Epithelial cell of proximal tubule (primary cell): Measurements from ENCODE around the gene CISH. TPM values are rescaled to one million over a fixed set of nuclear protein-coding genes. Genes with fewer than 3 reads are reported as not detected.
A peak's percentile ranks its signal among the peaks of the same experiment; 100 is the strongest.

ENCODE experiments used
- DNase-seq: peaks from one replicate; pipeline ENCODE4 v3.0.0-alpha.2; 2011; ENCODE audit warnings: low read depth
- H3K4me3 ChIP-seq: 2 replicates; pipeline ENCODE4 v1.5.1; 2011; ENCODE audit warnings: low read depth, mild to moderate bottlenecking, low read length
- total RNA-seq: library from RNA; depleted of rRNA; stranded (reverse); fragments of >200 nt; gene quantifications from 2 replicates; pipeline ENCODE4 v1.2.3, GENCODE V29; 2015
- TF ChIP-seq, protein P1 (sequence below): conservative IDR thresholded peaks from 2 replicates; pipeline ENCODE4 v1.5.1; 2012; ENCODE audit warnings: low read depth, mild to moderate bottlenecking, low read length

Gene CISH
- total RNA-seq, 1 donor from 2014 or later: 1.8 TPM

DNA sequence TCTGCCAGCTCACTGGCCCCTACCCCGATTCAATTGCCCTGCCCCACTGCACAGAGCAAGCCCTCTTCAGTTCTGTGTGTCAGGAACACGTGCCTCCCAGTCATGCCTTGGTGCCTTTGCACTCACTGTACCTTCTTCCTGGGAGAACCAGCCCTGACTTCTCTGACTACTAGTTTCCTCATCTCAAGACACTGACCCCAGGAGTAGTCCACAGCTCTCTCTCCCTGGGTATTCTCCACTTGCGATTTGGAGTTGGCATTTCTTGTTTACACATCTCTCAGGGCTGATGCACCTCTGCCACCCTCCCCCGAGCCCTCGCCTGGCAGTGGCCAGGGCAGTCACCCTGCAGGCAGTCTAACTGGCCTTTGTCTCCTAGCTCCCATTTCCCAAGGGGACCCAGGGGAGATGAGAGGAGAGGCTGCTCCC is 5.7 kb downstream of the CISH start:
- H3K4me3 ChIP-seq: no peak overlapping the region
- peak; percentile 80 for DNase-seq
- TF ChIP-seq, protein P1, sequence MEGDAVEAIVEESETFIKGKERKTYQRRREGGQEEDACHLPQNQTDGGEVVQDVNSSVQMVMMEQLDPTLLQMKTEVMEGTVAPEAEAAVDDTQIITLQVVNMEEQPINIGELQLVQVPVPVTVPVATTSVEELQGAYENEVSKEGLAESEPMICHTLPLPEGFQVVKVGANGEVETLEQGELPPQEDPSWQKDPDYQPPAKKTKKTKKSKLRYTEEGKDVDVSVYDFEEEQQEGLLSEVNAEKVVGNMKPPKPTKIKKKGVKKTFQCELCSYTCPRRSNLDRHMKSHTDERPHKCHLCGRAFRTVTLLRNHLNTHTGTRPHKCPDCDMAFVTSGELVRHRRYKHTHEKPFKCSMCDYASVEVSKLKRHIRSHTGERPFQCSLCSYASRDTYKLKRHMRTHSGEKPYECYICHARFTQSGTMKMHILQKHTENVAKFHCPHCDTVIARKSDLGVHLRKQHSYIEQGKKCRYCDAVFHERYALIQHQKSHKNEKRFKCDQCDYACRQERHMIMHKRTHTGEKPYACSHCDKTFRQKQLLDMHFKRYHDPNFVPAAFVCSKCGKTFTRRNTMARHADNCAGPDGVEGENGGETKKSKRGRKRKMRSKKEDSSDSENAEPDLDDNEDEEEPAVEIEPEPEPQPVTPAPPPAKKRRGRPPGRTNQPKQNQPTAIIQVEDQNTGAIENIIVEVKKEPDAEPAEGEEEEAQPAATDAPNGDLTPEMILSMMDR: no peak

DNA sequence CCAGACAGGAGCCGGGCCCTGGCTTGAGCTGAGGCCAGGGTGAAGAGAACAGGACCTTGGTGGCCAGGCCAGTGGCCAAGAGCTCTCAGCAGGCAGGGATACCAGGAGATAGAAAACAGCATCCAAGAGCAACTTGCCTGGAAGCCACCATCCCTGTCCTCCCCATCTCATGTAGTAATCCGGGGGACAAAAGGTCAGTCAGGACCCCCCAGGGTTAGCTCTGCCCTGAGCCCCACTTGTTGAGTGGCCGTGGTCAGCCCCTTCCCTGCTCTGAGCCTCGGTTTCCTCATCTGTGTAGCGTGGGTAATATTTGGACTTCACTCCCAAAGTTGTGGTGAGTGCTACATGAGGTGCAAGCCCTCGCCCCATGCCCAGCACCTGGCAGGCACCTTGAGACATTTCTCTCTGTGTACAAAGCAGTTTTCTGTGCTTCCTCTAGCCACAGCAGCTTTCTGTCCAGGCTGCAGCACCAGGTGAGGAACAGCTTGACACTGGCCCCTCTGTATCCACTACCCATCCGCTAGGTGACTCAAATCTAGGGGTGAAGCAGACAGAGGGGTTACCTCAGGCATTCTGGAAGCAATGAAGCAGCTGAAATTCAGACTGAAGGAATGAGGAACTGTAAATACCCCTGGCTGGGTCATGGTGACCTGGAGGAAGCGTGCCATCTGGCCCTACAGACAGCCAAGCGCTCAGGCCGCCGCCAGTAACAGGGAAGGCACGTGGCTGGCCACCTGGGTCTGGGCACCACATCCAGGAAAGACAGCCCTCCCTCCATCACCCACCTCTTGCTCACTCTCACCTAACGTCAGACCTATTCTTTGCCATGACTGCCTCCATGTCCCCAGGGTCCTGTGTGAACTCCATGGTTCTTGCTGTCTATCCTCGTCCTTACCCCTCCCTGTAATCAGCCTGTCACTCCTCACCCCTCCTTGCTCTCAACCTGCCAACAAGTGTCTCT is 6.7 kb downstream of the CISH start:
- TF ChIP-seq, protein P1: no peak
- H3K4me3 ChIP-seq: no peak overlapping the region
- no peak for DNase-seq

DNA sequence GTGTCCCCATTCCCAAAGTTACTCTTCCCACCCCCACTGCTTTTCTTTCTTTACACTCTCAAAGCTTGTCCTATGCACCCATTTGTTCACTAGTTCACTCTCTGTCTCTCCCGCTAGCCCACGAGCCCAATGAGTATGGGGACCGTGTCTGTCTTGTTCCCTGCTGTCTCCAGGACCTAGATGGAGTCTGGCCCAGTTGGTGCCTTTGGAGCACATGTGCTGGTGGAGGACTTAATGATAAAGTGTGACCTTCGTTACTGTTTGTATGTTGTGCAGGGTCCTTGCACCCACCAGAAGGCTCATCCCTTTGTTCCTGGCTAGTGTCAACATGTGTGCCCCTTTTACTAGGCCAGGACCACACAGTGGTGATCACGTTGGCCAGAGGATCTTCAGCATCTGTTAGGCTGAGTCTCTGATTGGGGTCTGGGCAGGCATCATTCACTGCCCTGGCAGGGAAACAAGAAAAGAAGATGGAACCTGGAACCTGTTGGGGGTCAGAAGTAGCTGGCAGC is 7.4 kb downstream of the CISH start:
- no peak for DNase-seq
- TF ChIP-seq, protein P1: no peak
- no peak overlapping the region for H3K4me3 ChIP-seq

DNA sequence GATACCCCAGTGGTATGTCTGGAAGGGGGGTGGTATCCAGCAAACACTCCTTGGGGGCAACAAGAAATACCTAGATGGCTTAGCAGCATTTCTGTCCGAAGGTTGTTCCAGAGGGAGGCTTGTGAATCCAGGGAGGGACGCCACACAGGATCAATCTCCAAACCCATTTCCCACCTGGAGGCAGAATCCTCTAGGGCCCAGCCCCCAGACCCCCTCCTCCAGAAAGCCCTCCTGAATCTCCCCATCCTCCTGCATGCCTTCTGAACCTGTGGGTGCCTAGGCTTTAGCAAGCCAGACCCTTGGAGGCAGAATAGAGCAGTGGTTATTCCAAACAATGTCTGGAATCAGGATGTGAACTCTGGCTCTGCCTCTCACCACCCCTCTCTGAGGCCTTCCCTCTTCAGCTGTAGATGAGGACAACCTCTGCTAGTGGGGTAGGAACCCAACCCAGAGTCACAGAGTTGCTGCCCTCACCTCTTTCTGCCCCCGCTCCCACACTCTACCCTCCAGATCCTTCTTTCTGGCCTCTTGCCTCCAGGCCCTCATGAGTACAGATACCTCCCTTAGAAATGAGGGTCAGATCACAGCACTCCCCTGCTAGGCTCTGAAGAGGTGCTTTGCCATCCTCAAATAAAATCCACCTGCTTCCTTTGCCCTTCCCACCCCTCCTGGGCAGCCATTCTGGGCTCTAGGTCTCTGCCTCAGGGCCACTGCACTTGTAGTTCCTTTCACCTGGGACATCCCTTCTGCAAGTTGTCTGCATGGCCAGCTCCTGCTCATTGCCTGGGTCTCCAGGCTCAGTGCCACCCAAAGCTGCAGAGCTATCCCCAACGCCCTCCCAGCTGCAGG is 8.1 kb downstream of the CISH start:
- DNase-seq: no peak
- TF ChIP-seq, protein P1: no peak

DNA sequence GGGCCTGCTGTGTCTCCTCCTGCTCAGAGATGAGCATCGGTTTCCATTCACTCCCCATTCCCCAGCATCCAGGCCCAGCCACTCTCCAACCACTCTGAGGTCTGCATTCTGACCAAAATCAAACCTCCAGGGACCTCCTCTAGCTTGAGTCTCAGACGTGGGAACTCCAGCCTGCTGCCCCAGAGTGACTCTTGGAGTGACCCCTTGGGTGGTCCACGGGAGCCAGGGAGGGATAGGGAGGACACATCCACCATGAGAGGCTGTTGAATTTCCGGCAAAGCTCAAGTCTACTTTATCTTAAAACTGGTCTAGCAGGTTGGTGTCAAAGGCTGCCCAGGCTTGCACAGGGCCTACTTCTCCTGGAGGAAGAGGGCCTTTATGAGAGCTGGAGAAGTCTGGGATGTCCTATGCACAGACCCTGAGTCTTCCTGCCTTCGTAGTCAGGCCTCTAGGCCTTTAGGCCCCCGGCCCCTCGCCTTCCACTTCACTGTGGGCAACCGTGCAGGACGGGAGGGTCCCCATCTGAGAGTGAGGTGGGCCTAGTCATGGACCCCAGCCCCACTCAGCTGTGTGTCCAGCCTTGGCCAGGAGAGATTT is 8.9 kb downstream of the CISH start:
- no peak overlapping the region for H3K4me3 ChIP-seq
- DNase-seq: no peak
- TF ChIP-seq, protein P1: no peak

More for the DNA sequence above, 8.1 kb downstream of the CISH start:
- no peak overlapping the region for H3K4me3 ChIP-seq

DNA sequence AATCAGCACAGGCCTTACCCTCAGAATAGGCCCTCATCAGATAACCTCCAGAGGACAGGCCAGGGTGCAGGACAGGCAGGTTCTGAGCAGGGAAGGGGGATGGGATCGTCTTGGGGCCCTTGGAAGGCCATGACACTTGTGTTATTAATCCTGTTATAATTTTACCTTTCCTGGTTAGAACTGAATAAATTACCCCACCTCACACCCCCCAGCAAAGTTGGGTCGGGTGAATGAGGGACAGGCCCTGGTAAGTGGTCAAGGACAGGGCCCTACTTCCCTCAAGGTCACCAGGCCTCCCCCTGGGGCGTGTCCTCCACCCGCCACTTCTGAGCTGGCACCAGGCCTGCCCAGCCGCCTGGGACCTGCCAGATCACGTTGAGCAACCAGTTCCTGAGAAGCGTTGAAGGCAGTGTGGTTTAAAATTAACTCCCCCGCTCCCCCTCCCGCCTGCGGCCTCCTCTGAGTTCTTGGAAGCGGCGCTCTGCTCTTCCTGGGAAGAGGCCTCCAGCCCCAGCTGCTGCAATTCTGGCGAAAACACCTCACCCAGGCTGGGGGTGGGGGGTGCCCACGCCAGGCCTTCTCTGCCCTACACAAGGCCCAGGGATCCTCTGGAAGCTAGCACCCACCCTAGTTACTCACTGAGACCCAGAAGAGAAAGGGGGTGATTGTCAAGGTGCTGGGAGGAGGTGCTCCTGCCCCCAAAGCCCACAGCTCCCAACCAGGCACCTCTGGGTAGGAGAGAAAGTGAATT is 10.6 kb downstream of the CISH start:
- H3K4me3 ChIP-seq: no peak overlapping the region
- peak; percentile 87 for DNase-seq
- TF ChIP-seq, protein P1: no peak
